K562 (cell line): ENCODE data around the gene SLC34A3. TPM values are rescaled to one million over a fixed set of nuclear protein-coding genes. Genes with fewer than 3 reads are reported as not detected.
A peak's percentile ranks its signal among the peaks of the same experiment; 100 is the strongest.

Source experiments
- CBFA2T3 ChIP-seq: fragments of 450-650 bp; IDR thresholded peaks from 2 replicates; pipeline ENCODE4 v1.6.1; 2017
- CCAR2 ChIP-seq: fragments of 200-400 bp; formaldehyde crosslinking; IDR thresholded peaks from 2 replicates; pipeline ENCODE4 v1.6.1; 2017; ENCODE audit warnings: mild to moderate bottlenecking, low read depth, low read length
- GTF2E2 ChIP-seq: fragments of 200-800 bp; sonication (Bioruptor generic); IDR thresholded peaks from 2 replicates; pipeline ENCODE4 v1.6.1; 2016; ENCODE audit warnings: missing genetic modification characterization, missing compliant biosample characterization
- KLF13 ChIP-seq: fragments of 450-650 bp; IDR thresholded peaks from 2 replicates; pipeline ENCODE4 v1.6.1; 2016; ENCODE audit warnings: missing genetic modification characterization, low read depth, mild to moderate bottlenecking, missing compliant biosample characterization, moderate library complexity, borderline replicate concordance
- POLR2A ChIP-seq: fragments of 450-650 bp; conservative IDR thresholded peaks from 2 replicates; pipeline ENCODE4 v1.6.1; 2016
- RBFOX2 ChIP-seq: fragments of 200-400 bp; formaldehyde crosslinking; IDR thresholded peaks from 2 replicates; pipeline ENCODE4 v1.6.1; 2017; ENCODE audit warnings: low read depth, mild to moderate bottlenecking, low read length, moderate library complexity
- SMAD3 ChIP-seq: fragments of 450-650 bp; formaldehyde crosslinking; conservative IDR thresholded peaks from 2 replicates; pipeline ENCODE4 v1.4.0; 2020; ENCODE audit warnings: mild to moderate bottlenecking
- SP1 ChIP-seq: sonication (generic); formaldehyde crosslinking; IDR thresholded peaks from 2 replicates; pipeline ENCODE4 v1.8.1; 2022; ENCODE audit warnings: mild to moderate bottlenecking, missing genetic modification reagents
- ZNF408 ChIP-seq: fragments of 250-450 bp; sonication (Bioruptor Pico); IDR thresholded peaks from 2 replicates; pipeline ENCODE4 v1.4.0; 2020; ENCODE audit warnings: low read depth, mild to moderate bottlenecking, moderate library complexity
- ZZZ3 ChIP-seq: fragments of 450-650 bp; IDR thresholded peaks from 2 replicates; pipeline ENCODE4 v1.6.1; 2016; ENCODE audit warnings: antibody characterized with exemption, mild to moderate bottlenecking, moderate library complexity
- polyA plus RNA-seq, 8 experiments: library from polyadenylated mRNA; depleted of rRNA in 4 of 8; stranded (reverse) in 5 of 8; unstranded in 3 of 8; fragments of >200 nt; fragmentation: Nextera tagmentation in 2 of 8; fragmentation: Illumina TruSeq in 1 of 8; extraction: Ambion mirVana in 2 of 8; extraction: Trizol in 1 of 8; gene quantifications; 2 replicates each; pipeline versions ENCODE4 v1.2.1 to v1.2.3, GENCODE V29; 2011 to 2014; ENCODE audit warnings: inconsistent platforms in 1 of 8, missing spikeins in 1 of 8
- total RNA-seq, 7 experiments: library from RNA; depleted of rRNA in 6 of 7; stranded (reverse); fragments of >200 nt in 6 of 7; fragmentation: Illumina TruSeq in 2 of 7; extraction: Trizol in 2 of 7; gene quantifications; 2 replicates each; pipeline versions ENCODE4 v1.2.1 to v1.2.3, GENCODE V29; 2011 to 2021; ENCODE audit warnings: low replicate concordance in 1 of 7
- TF ChIP-seq, protein P1 (sequence below): fragments of 450-650 bp; IDR thresholded peaks from 2 replicates; pipeline ENCODE4 v1.6.1; 2016; ENCODE audit warnings: mild to moderate bottlenecking, moderate library complexity
- TF ChIP-seq, protein P2 (sequence below), 2 experiments: fragments of 450-650 bp; IDR thresholded peaks; 2 replicates each; pipeline ENCODE4 v1.6.1; 2016
- TF ChIP-seq, protein P3 (sequence below): sonication (generic); formaldehyde crosslinking; IDR thresholded peaks from 2 replicates; pipeline ENCODE4 v1.8.1; 2023; ENCODE audit warnings: mild to moderate bottlenecking, missing genetic modification reagents

The SLC34A3 gene
- total and polyA plus RNA-seq, 9 of the 15 experiments (the other 6 are each of a cell fraction or from before 2014, with no cell fraction given) = not detected

DNA sequence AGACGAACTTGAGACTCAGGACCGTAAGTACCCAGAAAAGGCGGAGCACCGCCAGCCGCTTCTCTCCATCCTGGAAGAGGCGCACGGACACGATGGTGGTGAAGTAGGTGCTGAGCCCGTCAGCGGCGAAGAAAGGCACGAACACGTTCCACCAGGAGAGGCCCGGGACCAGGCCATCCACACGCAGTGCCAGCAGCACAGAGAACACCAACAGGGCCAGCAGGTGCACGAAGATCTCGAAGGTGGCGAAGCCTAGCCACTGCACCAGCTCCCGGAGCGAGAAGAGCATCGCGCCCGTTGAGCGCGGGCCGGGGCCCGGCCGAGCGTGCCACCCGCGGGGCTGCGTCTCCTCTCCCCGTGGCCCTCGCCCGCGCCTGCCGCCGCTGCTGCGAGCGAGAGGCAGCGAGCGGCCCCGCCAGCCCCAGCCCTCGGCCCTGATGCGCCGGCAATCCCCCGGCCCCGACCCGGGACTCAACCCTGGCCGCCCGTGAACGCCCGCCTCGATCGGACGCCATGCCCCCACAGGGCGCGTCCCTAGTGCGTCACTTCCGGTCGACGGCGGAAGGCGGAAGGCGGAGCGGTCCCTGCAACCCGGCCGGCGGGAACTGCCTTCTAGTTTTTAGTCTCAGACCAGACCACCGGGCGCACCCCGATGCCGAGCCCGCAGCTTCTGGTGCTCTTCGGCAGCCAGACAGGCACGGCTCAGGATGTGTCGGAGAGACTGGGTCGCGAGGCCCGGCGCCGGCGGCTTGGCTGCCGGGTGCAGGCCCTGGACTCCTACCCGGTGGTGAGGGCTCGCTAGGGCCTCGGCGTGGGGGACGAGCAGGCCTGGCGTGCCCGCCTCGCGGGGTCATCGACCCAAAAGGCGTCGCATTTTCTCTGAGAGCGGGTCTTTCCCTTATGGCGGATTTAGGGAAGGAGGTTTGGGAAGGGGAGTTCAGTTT, 25.3 kb upstream of the SLC34A3 start, which contains the start of the genes NDOR1 and TMEM203 (continued):
- TF ChIP-seq, protein P1, sequence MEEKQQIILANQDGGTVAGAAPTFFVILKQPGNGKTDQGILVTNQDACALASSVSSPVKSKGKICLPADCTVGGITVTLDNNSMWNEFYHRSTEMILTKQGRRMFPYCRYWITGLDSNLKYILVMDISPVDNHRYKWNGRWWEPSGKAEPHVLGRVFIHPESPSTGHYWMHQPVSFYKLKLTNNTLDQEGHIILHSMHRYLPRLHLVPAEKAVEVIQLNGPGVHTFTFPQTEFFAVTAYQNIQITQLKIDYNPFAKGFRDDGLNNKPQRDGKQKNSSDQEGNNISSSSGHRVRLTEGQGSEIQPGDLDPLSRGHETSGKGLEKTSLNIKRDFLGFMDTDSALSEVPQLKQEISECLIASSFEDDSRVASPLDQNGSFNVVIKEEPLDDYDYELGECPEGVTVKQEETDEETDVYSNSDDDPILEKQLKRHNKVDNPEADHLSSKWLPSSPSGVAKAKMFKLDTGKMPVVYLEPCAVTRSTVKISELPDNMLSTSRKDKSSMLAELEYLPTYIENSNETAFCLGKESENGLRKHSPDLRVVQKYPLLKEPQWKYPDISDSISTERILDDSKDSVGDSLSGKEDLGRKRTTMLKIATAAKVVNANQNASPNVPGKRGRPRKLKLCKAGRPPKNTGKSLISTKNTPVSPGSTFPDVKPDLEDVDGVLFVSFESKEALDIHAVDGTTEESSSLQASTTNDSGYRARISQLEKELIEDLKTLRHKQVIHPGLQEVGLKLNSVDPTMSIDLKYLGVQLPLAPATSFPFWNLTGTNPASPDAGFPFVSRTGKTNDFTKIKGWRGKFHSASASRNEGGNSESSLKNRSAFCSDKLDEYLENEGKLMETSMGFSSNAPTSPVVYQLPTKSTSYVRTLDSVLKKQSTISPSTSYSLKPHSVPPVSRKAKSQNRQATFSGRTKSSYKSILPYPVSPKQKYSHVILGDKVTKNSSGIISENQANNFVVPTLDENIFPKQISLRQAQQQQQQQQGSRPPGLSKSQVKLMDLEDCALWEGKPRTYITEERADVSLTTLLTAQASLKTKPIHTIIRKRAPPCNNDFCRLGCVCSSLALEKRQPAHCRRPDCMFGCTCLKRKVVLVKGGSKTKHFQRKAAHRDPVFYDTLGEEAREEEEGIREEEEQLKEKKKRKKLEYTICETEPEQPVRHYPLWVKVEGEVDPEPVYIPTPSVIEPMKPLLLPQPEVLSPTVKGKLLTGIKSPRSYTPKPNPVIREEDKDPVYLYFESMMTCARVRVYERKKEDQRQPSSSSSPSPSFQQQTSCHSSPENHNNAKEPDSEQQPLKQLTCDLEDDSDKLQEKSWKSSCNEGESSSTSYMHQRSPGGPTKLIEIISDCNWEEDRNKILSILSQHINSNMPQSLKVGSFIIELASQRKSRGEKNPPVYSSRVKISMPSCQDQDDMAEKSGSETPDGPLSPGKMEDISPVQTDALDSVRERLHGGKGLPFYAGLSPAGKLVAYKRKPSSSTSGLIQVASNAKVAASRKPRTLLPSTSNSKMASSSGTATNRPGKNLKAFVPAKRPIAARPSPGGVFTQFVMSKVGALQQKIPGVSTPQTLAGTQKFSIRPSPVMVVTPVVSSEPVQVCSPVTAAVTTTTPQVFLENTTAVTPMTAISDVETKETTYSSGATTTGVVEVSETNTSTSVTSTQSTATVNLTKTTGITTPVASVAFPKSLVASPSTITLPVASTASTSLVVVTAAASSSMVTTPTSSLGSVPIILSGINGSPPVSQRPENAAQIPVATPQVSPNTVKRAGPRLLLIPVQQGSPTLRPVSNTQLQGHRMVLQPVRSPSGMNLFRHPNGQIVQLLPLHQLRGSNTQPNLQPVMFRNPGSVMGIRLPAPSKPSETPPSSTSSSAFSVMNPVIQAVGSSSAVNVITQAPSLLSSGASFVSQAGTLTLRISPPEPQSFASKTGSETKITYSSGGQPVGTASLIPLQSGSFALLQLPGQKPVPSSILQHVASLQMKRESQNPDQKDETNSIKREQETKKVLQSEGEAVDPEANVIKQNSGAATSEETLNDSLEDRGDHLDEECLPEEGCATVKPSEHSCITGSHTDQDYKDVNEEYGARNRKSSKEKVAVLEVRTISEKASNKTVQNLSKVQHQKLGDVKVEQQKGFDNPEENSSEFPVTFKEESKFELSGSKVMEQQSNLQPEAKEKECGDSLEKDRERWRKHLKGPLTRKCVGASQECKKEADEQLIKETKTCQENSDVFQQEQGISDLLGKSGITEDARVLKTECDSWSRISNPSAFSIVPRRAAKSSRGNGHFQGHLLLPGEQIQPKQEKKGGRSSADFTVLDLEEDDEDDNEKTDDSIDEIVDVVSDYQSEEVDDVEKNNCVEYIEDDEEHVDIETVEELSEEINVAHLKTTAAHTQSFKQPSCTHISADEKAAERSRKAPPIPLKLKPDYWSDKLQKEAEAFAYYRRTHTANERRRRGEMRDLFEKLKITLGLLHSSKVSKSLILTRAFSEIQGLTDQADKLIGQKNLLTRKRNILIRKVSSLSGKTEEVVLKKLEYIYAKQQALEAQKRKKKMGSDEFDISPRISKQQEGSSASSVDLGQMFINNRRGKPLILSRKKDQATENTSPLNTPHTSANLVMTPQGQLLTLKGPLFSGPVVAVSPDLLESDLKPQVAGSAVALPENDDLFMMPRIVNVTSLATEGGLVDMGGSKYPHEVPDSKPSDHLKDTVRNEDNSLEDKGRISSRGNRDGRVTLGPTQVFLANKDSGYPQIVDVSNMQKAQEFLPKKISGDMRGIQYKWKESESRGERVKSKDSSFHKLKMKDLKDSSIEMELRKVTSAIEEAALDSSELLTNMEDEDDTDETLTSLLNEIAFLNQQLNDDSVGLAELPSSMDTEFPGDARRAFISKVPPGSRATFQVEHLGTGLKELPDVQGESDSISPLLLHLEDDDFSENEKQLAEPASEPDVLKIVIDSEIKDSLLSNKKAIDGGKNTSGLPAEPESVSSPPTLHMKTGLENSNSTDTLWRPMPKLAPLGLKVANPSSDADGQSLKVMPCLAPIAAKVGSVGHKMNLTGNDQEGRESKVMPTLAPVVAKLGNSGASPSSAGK = no peak
- TF ChIP-seq KLF13 = 0 out of 2 replicates have a peak, but pooled peaks have one; percentile 26
- no peak for TF ChIP-seq ZNF408
- TF ChIP-seq SMAD3 (CRISPR knock-in tag) = no peak
- no peak for TF ChIP-seq CCAR2
- TF ChIP-seq, protein P2, sequence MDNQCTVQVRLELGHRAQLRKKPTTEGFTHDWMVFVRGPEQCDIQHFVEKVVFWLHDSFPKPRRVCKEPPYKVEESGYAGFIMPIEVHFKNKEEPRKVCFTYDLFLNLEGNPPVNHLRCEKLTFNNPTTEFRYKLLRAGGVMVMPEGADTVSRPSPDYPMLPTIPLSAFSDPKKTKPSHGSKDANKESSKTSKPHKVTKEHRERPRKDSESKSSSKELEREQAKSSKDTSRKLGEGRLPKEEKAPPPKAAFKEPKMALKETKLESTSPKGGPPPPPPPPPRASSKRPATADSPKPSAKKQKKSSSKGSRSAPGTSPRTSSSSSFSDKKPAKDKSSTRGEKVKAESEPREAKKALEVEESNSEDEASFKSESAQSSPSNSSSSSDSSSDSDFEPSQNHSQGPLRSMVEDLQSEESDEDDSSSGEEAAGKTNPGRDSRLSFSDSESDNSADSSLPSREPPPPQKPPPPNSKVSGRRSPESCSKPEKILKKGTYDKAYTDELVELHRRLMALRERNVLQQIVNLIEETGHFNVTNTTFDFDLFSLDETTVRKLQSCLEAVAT (IDR thresholded peaks at IDR 0.05) = 0 out of 4 replicates have a peak, but pooled peaks of 1 of the 2 experiments have one; percentile 34
- no peak for TF ChIP-seq ZZZ3
- TF ChIP-seq, protein P3, sequence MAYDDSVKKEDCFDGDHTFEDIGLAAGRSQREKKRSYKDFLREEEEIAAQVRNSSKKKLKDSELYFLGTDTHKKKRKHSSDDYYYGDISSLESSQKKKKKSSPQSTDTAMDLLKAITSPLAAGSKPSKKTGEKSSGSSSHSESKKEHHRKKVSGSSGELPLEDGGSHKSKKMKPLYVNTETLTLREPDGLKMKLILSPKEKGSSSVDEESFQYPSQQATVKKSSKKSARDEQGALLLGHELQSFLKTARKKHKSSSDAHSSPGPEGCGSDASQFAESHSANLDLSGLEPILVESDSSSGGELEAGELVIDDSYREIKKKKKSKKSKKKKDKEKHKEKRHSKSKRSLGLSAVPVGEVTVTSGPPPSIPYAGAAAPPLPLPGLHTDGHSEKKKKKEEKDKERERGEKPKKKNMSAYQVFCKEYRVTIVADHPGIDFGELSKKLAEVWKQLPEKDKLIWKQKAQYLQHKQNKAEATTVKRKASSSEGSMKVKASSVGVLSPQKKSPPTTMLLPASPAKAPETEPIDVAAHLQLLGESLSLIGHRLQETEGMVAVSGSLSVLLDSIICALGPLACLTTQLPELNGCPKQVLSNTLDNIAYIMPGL (CRISPR knock-in tag) = no peak
- peak; percentile 48; the same call in 1 of the 2 replicates for TF ChIP-seq SP1
- peak; percentile 94 for TF ChIP-seq RBFOX2
- no peak for TF ChIP-seq CBFA2T3
- peak; percentile 85 for TF ChIP-seq POLR2A
- TF ChIP-seq GTF2E2 = no peak
